ENCODE measurements around the gene EXOC3L4. TPM values are rescaled to one million over a fixed set of nuclear protein-coding genes. Genes with fewer than 3 reads are reported as not detected.
A peak's percentile ranks its signal among the peaks of the same experiment; 100 is the strongest.

Gene EXOC3L4
- total RNA-seq, 1 experiment from 2014 or later: not detected

DNA sequence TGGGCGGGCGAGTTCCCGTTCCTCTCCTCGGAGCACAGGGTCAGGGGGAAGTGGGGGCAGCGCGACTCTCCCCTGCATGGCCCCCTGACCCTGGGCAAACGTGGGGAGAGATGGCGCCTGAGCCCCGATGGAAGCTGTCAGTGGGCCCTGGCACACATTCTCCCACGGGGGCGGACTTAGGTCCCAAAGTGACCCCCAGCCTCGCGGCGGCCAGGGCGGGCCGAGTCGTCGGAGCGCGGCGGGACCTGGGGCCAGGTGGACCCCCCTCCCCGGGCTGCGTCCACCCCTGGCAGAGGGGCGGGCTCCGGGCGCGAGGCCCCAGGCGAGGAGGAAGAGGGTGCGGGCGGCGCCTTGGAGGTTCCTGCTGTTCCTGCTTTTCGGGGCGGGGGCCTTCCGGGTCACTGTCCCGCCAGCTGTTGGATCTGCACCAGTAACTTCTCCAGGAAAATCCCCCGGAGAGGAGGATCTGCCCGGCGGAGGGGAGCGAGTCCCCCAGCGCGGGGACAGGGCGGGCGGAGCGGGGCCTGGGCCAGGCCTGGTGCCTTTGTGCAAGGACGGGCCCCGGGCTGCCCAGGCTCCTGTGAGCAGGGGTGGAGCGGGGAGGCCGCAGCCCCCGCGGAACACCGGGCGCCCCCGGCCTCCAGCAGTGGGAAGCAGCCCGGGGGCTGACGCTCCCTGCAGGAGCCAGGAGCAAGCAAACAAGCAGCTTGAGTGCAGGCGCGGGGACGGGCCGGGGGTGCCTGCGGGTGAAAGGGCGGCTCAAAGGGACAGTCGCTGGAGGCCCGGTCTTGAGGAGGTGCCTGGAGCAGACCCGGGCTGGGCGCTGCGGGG is 44.0 kb downstream of the EXOC3L4 start:
- BruUV-seq (replicated peaks): no TSS peak
- H3K27me3 Mint-ChIP-seq (ENCODE audit: insufficient read depth, unreplicated experiment): peaks cover 19% of the 10 kb centered on the region
- H3K4me3 Mint-ChIP-seq (ENCODE audit: unreplicated experiment): no peak overlapping the region
- DNase-seq (ENCODE audit: unreplicated experiment): no peak
- H3K9me3 Mint-ChIP-seq (ENCODE audit: unreplicated experiment): no peaks in the 10 kb centered on the region
- TF ChIP-seq, protein P1, sequence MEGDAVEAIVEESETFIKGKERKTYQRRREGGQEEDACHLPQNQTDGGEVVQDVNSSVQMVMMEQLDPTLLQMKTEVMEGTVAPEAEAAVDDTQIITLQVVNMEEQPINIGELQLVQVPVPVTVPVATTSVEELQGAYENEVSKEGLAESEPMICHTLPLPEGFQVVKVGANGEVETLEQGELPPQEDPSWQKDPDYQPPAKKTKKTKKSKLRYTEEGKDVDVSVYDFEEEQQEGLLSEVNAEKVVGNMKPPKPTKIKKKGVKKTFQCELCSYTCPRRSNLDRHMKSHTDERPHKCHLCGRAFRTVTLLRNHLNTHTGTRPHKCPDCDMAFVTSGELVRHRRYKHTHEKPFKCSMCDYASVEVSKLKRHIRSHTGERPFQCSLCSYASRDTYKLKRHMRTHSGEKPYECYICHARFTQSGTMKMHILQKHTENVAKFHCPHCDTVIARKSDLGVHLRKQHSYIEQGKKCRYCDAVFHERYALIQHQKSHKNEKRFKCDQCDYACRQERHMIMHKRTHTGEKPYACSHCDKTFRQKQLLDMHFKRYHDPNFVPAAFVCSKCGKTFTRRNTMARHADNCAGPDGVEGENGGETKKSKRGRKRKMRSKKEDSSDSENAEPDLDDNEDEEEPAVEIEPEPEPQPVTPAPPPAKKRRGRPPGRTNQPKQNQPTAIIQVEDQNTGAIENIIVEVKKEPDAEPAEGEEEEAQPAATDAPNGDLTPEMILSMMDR (IDR thresholded peaks at IDR 0.05; ENCODE audit: unreplicated experiment): no peak
- H3K4me1 Mint-ChIP-seq (ENCODE audit: insufficient read depth, unreplicated experiment): peaks cover 24% of the 10 kb centered on the region
- POLR2A ChIA-PET: interaction anchor here (0.6 kb wide), 1 partner anchor 122 kb away, joined by 3 read pairs; no protein-coding TSS in a partner anchor
- intact Hi-C loops (cut with micrococcal nuclease): no loop called here
- H3K27ac Mint-ChIP-seq (ENCODE audit: low read depth, unreplicated experiment): no peak overlapping the region
- CTCF ChIA-PET: interaction anchor here (2.0 kb wide), 1 partner anchor 34 kb away, joined by 12 read pairs; no protein-coding TSS in a partner anchor
- peaks cover 11% of the 10 kb centered on the region for H3K36me3 Mint-ChIP-seq (ENCODE audit: insufficient read depth, unreplicated experiment)

DNA sequence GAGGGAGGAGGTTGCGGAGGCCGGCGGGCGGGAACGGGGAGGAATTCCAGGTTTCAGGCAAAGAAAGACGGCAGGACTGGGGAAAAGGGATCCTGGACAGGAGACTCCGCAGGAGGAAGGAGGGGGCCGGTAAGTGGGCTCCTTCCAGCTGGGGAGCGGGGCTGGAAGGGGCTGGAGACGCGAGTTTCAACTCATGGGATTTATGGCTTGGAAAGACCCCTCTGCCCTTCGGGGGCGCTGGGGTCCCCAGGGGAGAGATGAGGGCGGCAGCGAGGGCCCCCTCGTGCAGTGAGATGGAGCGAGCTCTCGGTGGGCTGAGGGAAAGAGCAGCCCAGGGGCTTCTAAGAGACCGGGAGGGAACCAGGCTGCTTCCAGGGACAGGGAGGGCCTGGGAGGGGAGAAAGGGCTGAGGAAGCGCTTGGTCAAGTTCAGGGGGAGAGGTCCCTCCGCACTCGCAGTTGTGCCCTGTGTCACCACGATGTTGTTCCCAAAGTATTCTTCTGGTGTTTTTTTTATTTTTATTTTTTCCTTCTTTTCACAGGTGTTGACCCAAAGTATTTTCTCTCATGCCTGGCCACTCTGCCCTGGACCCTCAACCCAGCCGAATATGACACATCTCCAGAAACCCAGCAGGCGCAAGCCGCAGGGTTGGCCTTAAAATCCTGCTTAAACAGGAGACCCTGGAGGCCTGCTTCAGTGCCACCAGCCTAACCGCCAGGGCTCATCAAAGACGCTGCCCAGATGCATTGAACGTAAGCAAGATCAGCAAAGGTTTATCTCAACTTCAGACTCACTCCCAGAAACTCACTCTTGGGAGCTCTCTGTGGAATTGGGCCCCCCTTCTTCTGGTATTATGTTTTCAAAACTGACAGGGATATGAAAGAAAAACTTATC is 44.9 kb downstream of the EXOC3L4 start:
- intact Hi-C loops (cut with micrococcal nuclease): loop anchor here (5.0 kb wide), 2 partner anchors 32 to 48 kb away; no protein-coding TSS in a partner anchor
- Mint-ChIP-seq H3K36me3 (ENCODE audit: insufficient read depth, unreplicated experiment) (peaks cover 11% of the 10 kb centered on the region), H3K27me3 (ENCODE audit: insufficient read depth, unreplicated experiment) (peaks cover 19% of the 10 kb centered on the region), H3K4me3 (ENCODE audit: unreplicated experiment) (no peak overlapping the region), H3K27ac (ENCODE audit: low read depth, unreplicated experiment) (no peak overlapping the region), H3K4me1 (ENCODE audit: insufficient read depth, unreplicated experiment) (peaks cover 30% of the 10 kb centered on the region), H3K9me3 (ENCODE audit: unreplicated experiment) (no peaks in the 10 kb centered on the region)
- no TSS peak for BruUV-seq (replicated peaks)
- TF ChIP-seq, protein P1 (IDR thresholded peaks at IDR 0.05; ENCODE audit: unreplicated experiment): no peak
- no peak for DNase-seq (ENCODE audit: unreplicated experiment)
- POLR2A ChIA-PET: interaction anchor here (0.6 kb wide), 1 partner anchor 122 kb away, joined by 3 read pairs; no protein-coding TSS in a partner anchor
- CTCF ChIA-PET: interaction anchor here (1.2 kb wide), 1 partner anchor 12 kb away, joined by 5 read pairs; no protein-coding TSS in a partner anchor

DNA sequence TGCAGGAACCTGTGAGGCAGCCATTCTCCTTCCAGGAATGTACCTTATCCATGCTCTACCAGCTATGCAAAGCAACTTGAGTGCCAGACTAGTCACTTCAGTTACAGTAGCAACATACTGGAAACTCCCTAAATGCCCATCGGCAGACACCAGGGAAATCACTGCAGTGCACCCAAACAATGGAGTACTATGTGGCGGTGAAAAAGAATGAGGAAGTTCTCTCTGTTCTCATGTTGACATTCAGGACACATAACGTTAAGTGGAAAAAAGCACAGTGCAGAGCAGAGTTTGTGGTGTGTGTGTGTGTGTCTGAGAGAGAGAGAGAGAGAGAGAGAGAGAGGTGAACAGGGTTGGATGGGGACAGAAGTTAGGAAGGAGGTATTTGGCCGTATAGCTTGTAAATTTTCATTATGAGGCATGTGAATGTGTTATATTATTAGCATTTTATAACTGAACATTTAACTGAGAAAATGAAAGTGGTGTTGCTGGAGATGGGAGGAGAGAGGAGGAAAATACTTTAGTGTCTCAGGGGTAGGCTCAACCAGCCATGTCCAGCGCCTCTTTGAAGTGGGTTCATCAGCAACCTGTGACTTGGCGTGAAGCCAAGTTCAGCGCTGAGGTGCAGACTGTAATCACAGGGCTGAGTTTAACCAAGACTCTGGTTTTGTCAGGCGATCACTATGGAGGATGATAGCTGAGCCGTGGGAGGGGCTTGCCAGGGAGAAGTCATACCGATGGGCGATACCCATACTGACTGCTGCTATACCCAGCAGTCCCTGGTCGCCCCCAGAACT is 46.0 kb downstream of the EXOC3L4 start:
- peak; percentile 29 for DNase-seq (ENCODE audit: unreplicated experiment)
- no peaks in the 10 kb centered on the region for H3K9me3 Mint-ChIP-seq (ENCODE audit: unreplicated experiment)
- POLR2A ChIA-PET: interaction anchor here (0.6 kb wide), 1 partner anchor 717 kb away, joined by 4 read pairs; no protein-coding TSS in a partner anchor
- peaks cover 32% of the 10 kb centered on the region for H3K4me1 Mint-ChIP-seq (ENCODE audit: insufficient read depth, unreplicated experiment)
- no peak overlapping the region for H3K4me3 Mint-ChIP-seq (ENCODE audit: unreplicated experiment)
- TF ChIP-seq, protein P1 (IDR thresholded peaks at IDR 0.05; ENCODE audit: unreplicated experiment): no peak
- H3K27ac Mint-ChIP-seq (ENCODE audit: low read depth, unreplicated experiment): no peak overlapping the region
- peaks cover 9% of the 10 kb centered on the region for H3K36me3 Mint-ChIP-seq (ENCODE audit: insufficient read depth, unreplicated experiment)
- intact Hi-C loops (cut with micrococcal nuclease): loop anchor here (5.0 kb wide), 2 partner anchors 33 to 47 kb away; no protein-coding TSS in a partner anchor
- H3K27me3 Mint-ChIP-seq (ENCODE audit: insufficient read depth, unreplicated experiment): peaks cover 19% of the 10 kb centered on the region
- no TSS peak for BruUV-seq (replicated peaks)
- CTCF ChIA-PET: interaction anchor here (1.2 kb wide), 2 partner anchors 13 to 46 kb away, joined by 3 to 5 read pairs; no protein-coding TSS in a partner anchor
